GM13977 (cell line): ENCODE results near the gene IMMP2L.

ENCODE experiments used
- DNase-seq: peaks from one replicate; pipeline ENCODE4 v3.0.0; 2012; ENCODE audit warnings: low spot score
- CTCF ChIP-seq: IDR thresholded peaks from 2 replicates; pipeline ENCODE4 v1.5.1; 2012; ENCODE audit warnings: mild to moderate bottlenecking, control low read depth; ENCODE audit not compliant: insufficient read depth; ENCODE audit errors: extremely low read depth, missing control alignments
- in situ Hi-C: fragments of 300-500 bp; cut with MboI; formaldehyde crosslinking; loops from one replicate; pipeline ENCODE4 v1.12.0; 2022; ENCODE audit warnings: low sequenced_read_pairs, low pct_unique_long_range_greater_than_20kb, mixed read lengths, inconsistent platforms; ENCODE audit not compliant: unreplicated experiment

The IMMP2L gene

GRCh38 chr7:111532625-111533024 is 29.7 kb downstream of the IMMP2L start:
- no peak for DNase-seq

GRCh38 chr7:111531993-111532392 is 30.3 kb downstream of the IMMP2L start:
- DNase-seq, result no peak
- no peak for TF ChIP-seq CTCF
- in situ Hi-C loops, result no loop called here

More at GRCh38 chr7:111532625-111533024, 29.7 kb downstream of the IMMP2L start:
- in situ Hi-C loops, result no loop called here
- TF ChIP-seq CTCF, result no peak

- in situ Hi-C loops, result no loop called here
- no peak for TF ChIP-seq CTCF
- no peak for DNase-seq
Measured at GRCh38 chr7:111530356-111530668, 32.0 kb downstream of the IMMP2L start.

GRCh38 chr7:111529507-111530355 is 32.6 kb downstream of the IMMP2L start:
- in situ Hi-C loops, result no loop called here
- no peak for DNase-seq
- TF ChIP-seq CTCF, result no peak

GRCh38 chr7:111528331-111528730 is 34.0 kb downstream of the IMMP2L start:
- in situ Hi-C loops, result no loop called here
- no peak for TF ChIP-seq CTCF
- DNase-seq, result no peak

- peak; percentile 23 for DNase-seq
- TF ChIP-seq CTCF, result no peak
- in situ Hi-C loops, result no loop called here
Measured at GRCh38 chr7:111527545-111527944, 34.7 kb downstream of the IMMP2L start.
